Naive thymus-derived CD8-positive, alpha-beta T cell (primary cell): ENCODE results near the gene RAP2C. TPM values are rescaled to one million over a fixed set of nuclear protein-coding genes. Genes with fewer than 3 reads are reported as not detected.
A peak's percentile ranks its signal among the peaks of the same experiment; 100 is the strongest.
"Not testable (repeated sequence)": the region's sequence is repeated elsewhere in the genome, so short reads cannot be mapped to it uniquely, and the experiment has no call there.

ENCODE experiments used
- ATAC-seq, 2 donors: fragments of 150-1000 bp; cut with Tn5 transposase in 1 of 2; sonication (Bioruptor Pico), chemical (Tn5 transposase) in 1 of 2; 1 replicate in 1 of 2; 2 replicates in 1 of 2; pipeline ENCODE4 v1.10.0; 2021; ENCODE audit warnings: mild to moderate bottlenecking in 2 of 2, moderate library complexity in 2 of 2
- POLR2A ChIA-PET: fragments of 350-600 bp; sonication (Branson Sonifier 250); formaldehyde crosslinking; loops from one replicate; lab custom pipeline; 2021; ENCODE audit warnings: antibody characterized with exemption; lab: Charles Lee
- DNase-seq, 10 donors: peaks; one replicate each; pipeline versions ENCODE4 v3.0.0 to v3.0.0-alpha.2; 2020 to 2022
- H3K27ac Mint-ChIP-seq, 10 donors: one replicate each; pipeline ENCODE4 v1.8.0; 2020 to 2022; ENCODE audit warnings: mild to moderate bottlenecking in 10 of 10, mixed read lengths in 10 of 10, moderate library complexity in 4 of 10, inconsistent platforms in 1 of 10
- H3K27me3 Mint-ChIP-seq, 5 donors: one replicate each; pipeline ENCODE4 v1.8.0; 2021 to 2022; ENCODE audit warnings: mixed read lengths in 5 of 5
- H3K36me3 Mint-ChIP-seq, 3 donors: one replicate each; pipeline ENCODE4 v1.8.0; 2020 to 2022; ENCODE audit warnings: mixed read lengths in 3 of 3, mild to moderate bottlenecking in 2 of 3, inconsistent platforms in 1 of 3
- H3K4me1 Mint-ChIP-seq, 4 donors: one replicate each; pipeline ENCODE4 v1.8.0; 2021 to 2022; ENCODE audit warnings: mixed read lengths in 4 of 4
- H3K4me3 Mint-ChIP-seq, 10 donors: one replicate each; pipeline ENCODE4 v1.8.0; 2020 to 2022; ENCODE audit warnings: mild to moderate bottlenecking in 10 of 10, mixed read lengths in 10 of 10, moderate library complexity in 6 of 10, inconsistent platforms in 1 of 10
- H3K9me3 Mint-ChIP-seq, 9 donors: one replicate each; pipeline ENCODE4 v1.8.0; 2020 to 2022; ENCODE audit warnings: mixed read lengths in 9 of 9, mild to moderate bottlenecking in 3 of 9, inconsistent platforms in 1 of 9, moderate library complexity in 1 of 9
- polyA plus RNA-seq, 3 donors: library from polyadenylated mRNA; unstranded; fragments of 300-500 nt; fragmentation: Illumina TruSeq; gene quantifications; one replicate each; pipeline ENCODE4 v1.2.3, GENCODE V29; 2021
- total RNA-seq, 8 experiments: library from RNA in 2 of 8; stranded (reverse) in 2 of 8; gene quantifications; one replicate each; pipeline ENCODE4 v1.2.3 and lab custom pipeline; 2021 to 2026

Gene RAP2C
- total and polyA plus RNA-seq, 5 experiments from 2014 or later: 12.3 to 29.5 (median 23.9) TPM

GRCh38 chrX:132191938-132192337 lies 27.3 kb downstream of the RAP2C start:
- Mint-ChIP-seq H3K9me3 (peaks cover 0 to 8% (median 0%) of the 10 kb centered on the region in 9 donors), H3K4me1 (peaks cover 0 to 6% (median 0%) of the 10 kb centered on the region in 4 donors), H3K4me3 (no peak overlapping the region), H3K27me3 (no peaks in the 10 kb centered on the region), H3K27ac (no peak overlapping the region), H3K36me3 (peaks cover 0 to 6% (median 4%) of the 10 kb centered on the region in 3 donors)
- ATAC-seq: no peak
- DNase-seq: no peak
- POLR2A ChIA-PET: no interaction called here

DNA sequence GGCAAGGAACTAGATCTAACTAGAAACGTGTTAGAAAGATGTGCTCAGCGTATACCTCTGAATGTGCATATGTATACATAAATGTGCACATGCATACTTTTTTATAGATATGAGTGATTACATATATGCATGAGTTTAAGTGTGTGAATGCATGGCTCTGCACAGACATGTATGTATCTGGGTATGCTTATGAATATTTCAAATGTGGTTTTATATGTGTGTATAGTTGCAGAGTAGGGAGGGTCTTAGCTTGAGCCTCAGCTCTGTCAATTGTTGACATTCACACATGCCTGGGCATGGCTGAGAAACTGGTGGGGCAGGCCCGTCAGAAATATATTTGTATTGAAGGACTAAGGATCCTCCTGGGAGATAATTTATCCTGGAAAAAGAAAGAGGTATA lies 31.1 kb downstream of the RAP2C start:
- POLR2A ChIA-PET: interaction anchor here (0.6 kb wide), 1 partner anchor 344 kb away, joined by 3 read pairs; no protein-coding TSS in a partner anchor
- Mint-ChIP-seq H3K9me3 (no peaks in the 10 kb centered on the region), H3K4me1 (peaks cover 0 to 2% (median 0%) of the 10 kb centered on the region in 4 donors), H3K36me3 (no peaks in the 10 kb centered on the region), H3K27ac (peak overlapping the region in 1 of 10 donors; percentile 3), H3K4me3 (no peak overlapping the region), H3K27me3 (peaks cover 0 to 2% (median 0%) of the 10 kb centered on the region in 5 donors)
- ATAC-seq: no peak
- no peak for DNase-seq

GRCh38 chrX:132187451-132187850 lies 31.8 kb downstream of the RAP2C start:
- peak overlapping the region in 1 of 10 donors; percentile 74 for H3K27ac Mint-ChIP-seq
- H3K27me3 Mint-ChIP-seq: peaks cover 0 to 2% (median 0%) of the 10 kb centered on the region in 5 donors
- peaks cover 0 to 2% (median 0%) of the 10 kb centered on the region in 4 donors for H3K4me1 Mint-ChIP-seq
- no peaks in the 10 kb centered on the region for H3K9me3 Mint-ChIP-seq
- H3K36me3 Mint-ChIP-seq: no peaks in the 10 kb centered on the region
- POLR2A ChIA-PET: no interaction called here
- DNase-seq: no peak
- H3K4me3 Mint-ChIP-seq: no peak overlapping the region
- no peak for ATAC-seq

- no peak for DNase-seq
- Mint-ChIP-seq H3K27me3 (peaks cover 0 to 2% (median 0%) of the 10 kb centered on the region in 5 donors), H3K4me1 (peaks cover 0 to 2% (median 0%) of the 10 kb centered on the region in 4 donors), H3K9me3 (no peaks in the 10 kb centered on the region), H3K36me3 (no peaks in the 10 kb centered on the region), H3K4me3 (no peak overlapping the region), H3K27ac (no peak overlapping the region)
- ATAC-seq: no peak
- POLR2A ChIA-PET: no interaction called here
Observed at GRCh38 chrX:132184871-132185270, 34.4 kb downstream of the RAP2C start.

- ATAC-seq (no peak), DNase-seq (no peak)
- H3K9me3 Mint-ChIP-seq: no peaks in the 10 kb centered on the region
- POLR2A ChIA-PET: no interaction called here
- H3K36me3 Mint-ChIP-seq: peaks cover 0 to 2% (median 0%) of the 10 kb centered on the region in 3 donors
- H3K27me3 Mint-ChIP-seq: peaks cover 0 to 2% (median 0%) of the 10 kb centered on the region in 5 donors
- H3K4me1 Mint-ChIP-seq: no peaks in the 10 kb centered on the region
- no peak overlapping the region for H3K4me3 Mint-ChIP-seq
- no peak overlapping the region for H3K27ac Mint-ChIP-seq
Observed at GRCh38 chrX:132181364-132181763, 37.9 kb downstream of the RAP2C start.

DNA sequence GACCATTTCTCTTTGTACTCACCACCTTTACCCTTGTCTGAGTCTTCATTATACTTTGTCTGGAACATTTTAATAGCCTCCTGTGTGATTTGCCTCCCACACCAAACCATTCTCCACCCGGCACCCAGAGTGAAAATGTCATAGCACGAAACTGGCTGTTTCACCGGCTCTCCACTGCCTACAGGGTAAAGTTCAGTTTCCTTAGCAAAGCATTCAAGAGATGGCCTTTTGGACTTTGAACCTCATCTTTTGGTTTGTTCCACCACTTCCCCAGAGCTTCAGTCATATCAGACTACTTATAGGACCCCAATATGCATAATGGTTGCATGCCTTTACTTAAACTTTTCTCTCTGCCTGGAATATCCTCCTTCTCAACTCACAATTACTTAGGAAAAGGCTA lies 38.3 kb downstream of the RAP2C start:
- POLR2A ChIA-PET: no interaction called here
- no peak for ATAC-seq
- H3K9me3 Mint-ChIP-seq: no peaks in the 10 kb centered on the region

GRCh38 chrX:132173647-132174046 lies 45.6 kb downstream of the RAP2C start:
- no peak for ATAC-seq
- Mint-ChIP-seq H3K27me3 (peaks cover 0 to 3% (median 0%) of the 10 kb centered on the region in 5 donors), H3K36me3 (no peaks in the 10 kb centered on the region), H3K4me1 (no peaks in the 10 kb centered on the region), H3K27ac (no peak overlapping the region), H3K4me3 (no peak overlapping the region), H3K9me3 (no peaks in the 10 kb centered on the region)
- no peak for DNase-seq
- POLR2A ChIA-PET: no interaction called here

More for the DNA sequence above, 38.3 kb downstream of the RAP2C start:
- no peaks in the 10 kb centered on the region for H3K4me1 Mint-ChIP-seq
- peaks cover 0 to 2% (median 0%) of the 10 kb centered on the region in 3 donors for H3K36me3 Mint-ChIP-seq
- H3K27me3 Mint-ChIP-seq: peaks cover 0 to 2% (median 0%) of the 10 kb centered on the region in 5 donors
- no peak overlapping the region for H3K27ac Mint-ChIP-seq
- DNase-seq: no peak
- H3K4me3 Mint-ChIP-seq: no peak overlapping the region

DNA sequence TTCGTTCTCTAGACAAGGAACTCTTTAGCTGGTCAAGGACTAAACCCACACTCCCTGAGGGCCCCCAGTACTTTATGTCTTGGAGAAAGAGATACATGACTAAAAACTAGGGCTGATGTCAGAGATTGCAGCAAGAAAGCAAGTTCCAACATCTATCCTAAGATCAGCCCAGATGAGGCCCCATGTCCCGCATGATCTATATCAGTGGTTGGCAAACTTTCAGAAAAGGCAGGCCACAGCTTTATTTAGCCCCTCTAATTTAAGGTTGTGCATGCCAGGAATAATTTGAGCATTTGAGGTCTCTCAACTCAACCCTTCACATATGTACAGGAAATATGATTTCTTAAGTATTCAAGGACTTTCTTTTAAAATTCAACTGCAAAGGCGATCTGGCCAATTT lies 47.4 kb downstream of the RAP2C start:
- POLR2A ChIA-PET: no interaction called here
- ATAC-seq: no peak
- H3K36me3 Mint-ChIP-seq: no peaks in the 10 kb centered on the region
- no peak overlapping the region for H3K4me3 Mint-ChIP-seq
- H3K9me3 Mint-ChIP-seq: no peaks in the 10 kb centered on the region
- no peak overlapping the region for H3K27ac Mint-ChIP-seq
- DNase-seq: no peak
- no peaks in the 10 kb centered on the region for H3K4me1 Mint-ChIP-seq
- peaks cover 0 to 3% (median 0%) of the 10 kb centered on the region in 5 donors for H3K27me3 Mint-ChIP-seq

GRCh38 chrX:132171478-132171877 lies 47.8 kb downstream of the RAP2C start:
- H3K27me3 Mint-ChIP-seq: peaks cover 0 to 3% (median 0%) of the 10 kb centered on the region in 5 donors
- DNase-seq (no peak), ATAC-seq (no peak)
- no peaks in the 10 kb centered on the region for H3K9me3 Mint-ChIP-seq
- POLR2A ChIA-PET: no interaction called here
- no peaks in the 10 kb centered on the region for H3K36me3 Mint-ChIP-seq
- no peaks in the 10 kb centered on the region for H3K4me1 Mint-ChIP-seq
- H3K27ac Mint-ChIP-seq: no peak overlapping the region
- no peak overlapping the region for H3K4me3 Mint-ChIP-seq

DNA sequence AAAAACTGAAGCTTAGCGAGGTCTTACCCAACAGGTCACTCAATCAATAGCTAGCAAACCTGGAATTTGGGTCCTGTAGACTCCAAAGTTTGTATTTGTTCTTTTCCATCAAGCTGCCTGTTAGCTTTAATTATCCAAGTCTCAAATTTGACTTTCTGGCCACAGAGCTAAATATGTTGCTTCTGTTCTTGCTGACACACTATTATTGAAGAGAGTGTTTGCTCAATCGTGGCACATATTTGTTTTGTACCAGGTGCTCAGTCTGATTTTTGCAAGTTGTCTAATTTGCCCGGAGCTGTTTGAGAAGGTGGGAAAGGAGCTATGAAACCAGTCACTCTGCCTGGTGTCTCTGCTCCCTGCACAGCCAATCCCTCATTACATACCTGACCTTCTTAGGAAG lies 49.7 kb downstream of the RAP2C start:
- no peak overlapping the region for H3K27ac Mint-ChIP-seq

DNA sequence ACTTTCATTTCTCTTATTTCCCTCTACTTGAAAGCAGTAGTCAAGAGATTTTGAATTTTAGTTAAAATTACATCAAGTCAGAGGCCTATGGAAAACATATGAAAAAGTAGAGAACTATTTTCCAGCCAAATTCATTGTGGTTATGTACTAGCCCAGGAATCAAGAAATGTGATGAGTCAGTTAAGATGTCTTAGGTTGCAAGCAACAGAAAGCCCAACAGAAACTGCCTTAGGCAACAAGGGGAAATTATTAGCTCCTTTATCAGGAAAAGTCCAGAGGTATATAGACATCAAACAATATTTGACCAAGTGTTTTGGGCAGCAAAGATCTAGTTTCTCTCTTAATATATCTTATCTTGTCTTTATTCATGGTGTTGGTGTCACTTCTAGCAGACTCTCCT lies 53.6 kb downstream of the RAP2C start:
- H3K9me3 Mint-ChIP-seq: peaks cover 0 to 20% (median 0%) of the 10 kb centered on the region in 9 donors
- H3K36me3 Mint-ChIP-seq: peaks cover 0 to 24% (median 3%) of the 10 kb centered on the region in 3 donors
- H3K4me1 Mint-ChIP-seq: peaks cover 0 to 3% (median 0%) of the 10 kb centered on the region in 4 donors
- DNase-seq (no peak), ATAC-seq (no peak)
- POLR2A ChIA-PET: no interaction called here
- H3K27ac Mint-ChIP-seq: no peak overlapping the region
- H3K27me3 Mint-ChIP-seq: peaks cover 0 to 3% (median 0%) of the 10 kb centered on the region in 5 donors
- H3K4me3 Mint-ChIP-seq: no peak overlapping the region

More for the DNA sequence above, 49.7 kb downstream of the RAP2C start:
- Mint-ChIP-seq H3K4me3 (no peak overlapping the region), H3K9me3 (peaks cover 0 to 11% (median 0%) of the 10 kb centered on the region in 9 donors), H3K36me3 (peaks cover 0 to 10% (median 3%) of the 10 kb centered on the region in 3 donors), H3K4me1 (no peaks in the 10 kb centered on the region), H3K27me3 (peaks cover 0 to 3% (median 0%) of the 10 kb centered on the region in 5 donors)
- ATAC-seq (no peak), DNase-seq (no peak)
- POLR2A ChIA-PET: no interaction called here

- no peak overlapping the region for H3K27ac Mint-ChIP-seq
- DNase-seq (no peak), ATAC-seq (no peak)
- POLR2A ChIA-PET: no interaction called here
- H3K9me3 Mint-ChIP-seq: peaks cover 0 to 20% (median 0%) of the 10 kb centered on the region in 9 donors
- peaks cover 0 to 3% (median 0%) of the 10 kb centered on the region in 5 donors for H3K27me3 Mint-ChIP-seq
- H3K4me1 Mint-ChIP-seq: peaks cover 0 to 3% (median 0%) of the 10 kb centered on the region in 4 donors
- H3K36me3 Mint-ChIP-seq: peaks cover 0 to 24% (median 3%) of the 10 kb centered on the region in 3 donors
- H3K4me3 Mint-ChIP-seq: no peak overlapping the region
Observed at GRCh38 chrX:132165005-132165404, 54.2 kb downstream of the RAP2C start.

- Mint-ChIP-seq H3K36me3 (peaks cover 0 to 24% (median 3%) of the 10 kb centered on the region in 3 donors), H3K9me3 (peaks cover 0 to 20% (median 0%) of the 10 kb centered on the region in 9 donors)
- ATAC-seq, POLR2A ChIA-PET, H3K4me3 Mint-ChIP-seq, H3K27me3 Mint-ChIP-seq, H3K4me1 Mint-ChIP-seq, H3K27ac Mint-ChIP-seq, DNase-seq: not testable (repeated sequence)
Observed at GRCh38 chrX:132163094-132163493, 56.2 kb downstream of the RAP2C start.

- POLR2A ChIA-PET: no interaction called here
- Mint-ChIP-seq H3K9me3 (no peaks in the 10 kb centered on the region), H3K36me3 (no peaks in the 10 kb centered on the region), H3K27ac (no peak overlapping the region), H3K27me3 (no peaks in the 10 kb centered on the region), H3K4me1 (no peaks in the 10 kb centered on the region), H3K4me3 (no peak overlapping the region)
- no peak for DNase-seq
- ATAC-seq: no peak
Observed at GRCh38 chrX:132153166-132153565, 66.1 kb downstream of the RAP2C start.
